ENCODE measurements around the gene PGR. TPM values are rescaled to one million over a fixed set of nuclear protein-coding genes. Genes with fewer than 3 reads are reported as not detected.

Gene PGR
- total and polyA plus RNA-seq, 2 of the 8 experiments (the other 6 are each of a cell fraction or from before 2014, with no cell fraction given): 0.03 to 0.35 TPM

DNA sequence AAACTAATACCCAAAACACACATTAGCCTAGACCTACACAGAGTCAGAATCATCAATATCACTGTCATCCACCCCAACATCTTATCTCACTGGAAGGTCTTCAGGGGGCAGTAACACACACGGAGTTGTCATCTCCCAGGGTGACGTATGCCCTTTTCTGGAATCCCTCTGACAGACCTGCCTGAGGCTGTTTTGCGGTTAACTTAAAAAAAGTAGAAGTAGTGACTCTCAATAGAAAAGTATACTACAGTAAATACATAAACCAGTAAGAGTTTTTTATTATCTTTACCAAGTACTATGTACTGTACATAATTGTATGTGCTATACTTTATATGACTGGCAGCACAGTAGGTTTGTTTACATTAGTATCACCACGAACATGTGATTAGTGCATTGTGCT is 80.5 kb downstream of the PGR start:
- Histone ChIP-seq H3K23me2 (ENCODE audit: low read depth, low read length) (no peaks in the 10 kb centered on the region), H2BK5ac (ENCODE audit: low read depth, low read length) (no peak overlapping the region), H3K9ac (replicated peaks in 1 of 4; ENCODE audit: extremely low read depth in 1 of 4, low read depth in 3 of 4, low read length in 3 of 4) (peak overlapping the region in 1 of 4 experiments; percentile 34; a peak in 1 of 7 replicates), H4K91ac (replicated peaks; ENCODE audit: insufficient read length, low read length) (no peak overlapping the region), H4K20me1 (replicated peaks in 1 of 2; ENCODE audit: control insufficient read depth in 1 of 2, insufficient read depth in 2 of 2, low read length in 2 of 2) (no peaks in the 10 kb centered on the region), H2AFZ (ENCODE audit: low read length) (no peak overlapping the region), H3K4ac (replicated peaks; ENCODE audit: insufficient read length, low read depth, low read length) (no peak overlapping the region), H3K27ac (ENCODE audit: low read depth, low read length) (no peak overlapping the region), H3K23ac (ENCODE audit: insufficient read length) (no peak overlapping the region), H3K79me1 (ENCODE audit: low read depth, low read length) (no peaks in the 10 kb centered on the region), H4K8ac (ENCODE audit: extremely low read depth, insufficient read depth, low read length) (no peak overlapping the region), H3K4me2 (ENCODE audit: insufficient read depth in 1 of 2, low read depth in 2 of 2, low read length in 2 of 2) (no peak overlapping the region), H3K9me3 (ENCODE audit: insufficient read depth in 2 of 2, low read depth in 1 of 2, low read length in 1 of 2) (no peaks in the 10 kb centered on the region), H3K14ac (ENCODE audit: insufficient read length) (no peak overlapping the region), H2AK5ac (ENCODE audit: low read depth, low read length) (no peak overlapping the region), H3K4me3 (ENCODE audit: extremely low read depth in 1 of 4, insufficient read depth in 2 of 4, low read depth in 3 of 4, low read length in 4 of 4) (no peak overlapping the region), H3K4me1 (replicated peaks in 1 of 4; ENCODE audit: control insufficient read depth in 3 of 4, insufficient read depth in 4 of 4, low read length in 3 of 4) (no peaks in the 10 kb centered on the region), H2BK20ac (ENCODE audit: low read length) (no peak overlapping the region), H3K56ac (replicated peaks; ENCODE audit: insufficient read length, low read depth, low read length) (no peak overlapping the region), H2BK120ac (replicated peaks; ENCODE audit: low read depth, low read length) (no peak overlapping the region), H3K18ac (ENCODE audit: extremely low read depth, low read length) (no peak overlapping the region), H4K5ac (ENCODE audit: insufficient read length, low read depth, low read length) (no peak overlapping the region), H3K27me3 (replicated peaks in 1 of 4; ENCODE audit: control insufficient read depth in 3 of 4, extremely low read depth in 1 of 4, insufficient read depth in 3 of 4, low read length in 3 of 4) (no peaks in the 10 kb centered on the region), H3K79me2 (ENCODE audit: control insufficient read depth in 1 of 2, insufficient read depth in 2 of 2, low read length in 2 of 2) (no peaks in the 10 kb centered on the region), H2BK12ac (ENCODE audit: low read depth, low read length) (no peak overlapping the region), H3K36me3 (ENCODE audit: control insufficient read depth in 2 of 4, insufficient read depth in 4 of 4, low read length in 3 of 4) (no peaks in the 10 kb centered on the region), H2BK15ac (ENCODE audit: low read length) (no peak overlapping the region)
- 85% methylated on average over 4 of the region's 4 CpGs; no CpG with 5 or more reads in 1 of the 2 experiments for WGBS, 2 experiments (ENCODE audit: extremely low coverage in 1 of 2, insufficient coverage in 1 of 2, insufficient read length in 1 of 2, insufficient replicate concordance in 2 of 2, low coverage in 1 of 2, low lambda C conversion rate in 2 of 2, missing lambda C conversion rate in 1 of 2)
- CTCF ChIA-PET (ENCODE audit: partially characterized antibody): no interaction called here
- POLR2A ChIA-PET (ENCODE audit: partially characterized antibody): no interaction called here
- TF ChIP-seq ZNF274 (IDR thresholded peaks at IDR 0.05; ENCODE audit: borderline replicate concordance, extremely low read depth, low read length) (no peak), BCL11A (IDR thresholded peaks at IDR 0.05; ENCODE audit: low read depth in 2 of 2, low read length in 2 of 2) (no peak), PHF8 (conservative IDR thresholded peaks at IDR 0.05; ENCODE audit: low read depth, low read length) (no peak), KDM4A (IDR thresholded peaks at IDR 0.05; ENCODE audit: low read depth, low read length, severe bottlenecking) (no peak), TCF12 (IDR thresholded peaks at IDR 0.05; ENCODE audit: low read depth, low read length) (no peak), TAF7 (optimal IDR thresholded peaks at IDR 0.05; ENCODE audit: borderline replicate concordance, low read depth, low read length) (no peak), RAD21 (IDR thresholded peaks at IDR 0.05 in 1 of 2, conservative IDR thresholded peaks at IDR 0.05 in 1 of 2; ENCODE audit: low read depth in 2 of 2, low read length in 2 of 2) (peak; percentile 39 to 41), POLR2A (IDR thresholded peaks at IDR 0.05; ENCODE audit: control extremely low read depth in 1 of 2, low read depth in 2 of 2, low read length in 2 of 2) (no peak)
- no peak for FAIRE-seq
- DNase-seq (ENCODE audit: low read depth in 1 of 2, low spot score in 2 of 2): no peak
